ENCODE measurements around the gene KLF13.

DNA sequence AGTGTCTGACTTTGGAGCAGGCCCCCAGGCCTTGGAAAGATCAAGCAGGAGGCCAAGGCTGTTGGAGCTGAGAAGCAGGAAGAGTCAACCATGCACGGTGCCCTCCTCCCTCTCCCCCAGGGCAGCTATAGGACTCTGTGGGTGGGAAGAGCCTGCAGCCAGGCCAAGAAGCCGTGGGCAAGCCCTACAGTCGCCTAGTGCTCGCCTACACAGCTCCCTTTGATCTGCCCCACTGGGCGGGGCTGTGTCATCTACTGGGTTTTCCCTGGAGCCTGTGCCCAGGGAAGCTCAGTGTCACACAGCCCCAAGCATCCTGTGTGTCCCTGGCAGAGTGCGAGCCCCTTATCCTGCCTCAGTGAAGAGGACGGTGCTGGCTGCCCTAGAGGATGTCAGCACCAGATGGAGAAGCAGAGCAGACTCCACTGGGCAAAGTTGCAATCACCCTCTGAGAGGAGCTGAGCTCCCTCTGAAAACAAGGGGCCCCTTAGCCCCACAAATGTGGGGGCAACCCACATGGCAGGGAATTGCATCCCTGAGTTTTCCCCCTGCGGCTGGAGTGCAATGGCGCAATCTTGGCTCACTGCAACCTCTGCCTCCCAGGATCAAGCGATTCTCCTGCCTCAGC lies 72.2 kb downstream of the KLF13 start:
- TF ChIP-seq POLR2A (IDR thresholded peaks at IDR 0.05), result no peak
- TF ChIP-seq, protein P1, sequence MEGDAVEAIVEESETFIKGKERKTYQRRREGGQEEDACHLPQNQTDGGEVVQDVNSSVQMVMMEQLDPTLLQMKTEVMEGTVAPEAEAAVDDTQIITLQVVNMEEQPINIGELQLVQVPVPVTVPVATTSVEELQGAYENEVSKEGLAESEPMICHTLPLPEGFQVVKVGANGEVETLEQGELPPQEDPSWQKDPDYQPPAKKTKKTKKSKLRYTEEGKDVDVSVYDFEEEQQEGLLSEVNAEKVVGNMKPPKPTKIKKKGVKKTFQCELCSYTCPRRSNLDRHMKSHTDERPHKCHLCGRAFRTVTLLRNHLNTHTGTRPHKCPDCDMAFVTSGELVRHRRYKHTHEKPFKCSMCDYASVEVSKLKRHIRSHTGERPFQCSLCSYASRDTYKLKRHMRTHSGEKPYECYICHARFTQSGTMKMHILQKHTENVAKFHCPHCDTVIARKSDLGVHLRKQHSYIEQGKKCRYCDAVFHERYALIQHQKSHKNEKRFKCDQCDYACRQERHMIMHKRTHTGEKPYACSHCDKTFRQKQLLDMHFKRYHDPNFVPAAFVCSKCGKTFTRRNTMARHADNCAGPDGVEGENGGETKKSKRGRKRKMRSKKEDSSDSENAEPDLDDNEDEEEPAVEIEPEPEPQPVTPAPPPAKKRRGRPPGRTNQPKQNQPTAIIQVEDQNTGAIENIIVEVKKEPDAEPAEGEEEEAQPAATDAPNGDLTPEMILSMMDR (IDR thresholded peaks at IDR 0.05), result no peak
